HCT116 (cell line): ENCODE results near the gene BCS1L.

ENCODE experiments used
- ATF3 ChIP-seq: IDR thresholded peaks from 2 replicates; pipeline ENCODE4 v1.6.1; 2012
- CTCF ChIP-seq, 3 experiments: fragments of 200-600 bp in 1 of 3; sonication (generic) in 1 of 3; IDR thresholded peaks in 2 of 3; conservative IDR thresholded peaks in 1 of 3; 2 replicates each; pipeline ENCODE4 v1.5.1; 2012 to 2017; ENCODE audit warnings: low read depth in 2 of 3, low read length in 2 of 3, antibody characterized with exemption in 1 of 3, borderline replicate concordance in 1 of 3, control low read depth in 1 of 3, mild to moderate bottlenecking in 1 of 3, mixed read lengths in 1 of 3, mixed run types in 1 of 3, moderate library complexity in 1 of 3; ENCODE audit not compliant: insufficient read depth in 1 of 3
- POLR2A ChIP-seq: IDR thresholded peaks from 2 replicates; pipeline ENCODE4 v1.7.0; 2011; ENCODE audit warnings: borderline replicate concordance; ENCODE audit not compliant: insufficient read depth, insufficient read length; ENCODE audit errors: extremely low read depth
- POLR2AphosphoS5 ChIP-seq: IDR thresholded peaks from 2 replicates; pipeline ENCODE4 v1.6.1; 2011; ENCODE audit warnings: mild to moderate bottlenecking, low read depth, low read length, moderate library complexity
- REST ChIP-seq: IDR thresholded peaks from 2 replicates; pipeline ENCODE4 v1.6.1; 2012; ENCODE audit warnings: low read depth

GRCh38 chr2:218671097-218671653 lies 11.7 kb downstream of the BCS1L start:
- TF ChIP-seq ATF3 (no peak), POLR2A (no peak), CTCF (IDR thresholded peaks at IDR 0.05 in 2 of 3, conservative IDR thresholded peaks at IDR 0.05 in 1 of 3; ENCODE audit: borderline replicate concordance in 1 of 3, insufficient read depth in 1 of 3, low read depth in 2 of 3, low read length in 2 of 3) (no peak), POLR2AphosphoS5 (no peak), REST (no peak)
